NCI-H82 (cell line): ENCODE measurements around the gene NECTIN4.
"Not testable (repeated sequence)": the region's sequence is repeated elsewhere in the genome, so short reads cannot be mapped to it uniquely, and the experiment has no call there.

Experiments
- DNase-seq: peaks from one replicate; lab custom pipeline; 2025; lab: John Stamatoyannopoulos, UW

Gene NECTIN4

DNA sequence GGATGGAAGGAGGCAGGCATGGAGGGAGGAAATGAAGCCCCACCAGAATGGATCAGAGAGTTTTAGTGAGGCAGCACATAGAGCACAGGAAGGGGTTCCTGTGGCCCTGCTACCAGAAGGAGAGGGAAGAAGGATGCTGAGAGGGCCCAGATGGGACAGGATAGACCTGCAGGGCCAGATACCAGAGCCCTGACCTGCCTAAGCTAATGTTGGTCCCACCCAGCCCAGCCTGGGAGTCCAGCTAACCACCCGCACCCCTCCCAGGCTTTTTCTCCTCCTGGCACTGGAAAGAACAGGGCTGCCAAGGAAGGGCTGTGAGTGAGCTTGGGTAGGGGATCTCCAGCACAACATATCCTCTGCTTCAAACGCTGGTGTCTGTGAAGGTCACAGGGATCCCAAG, 6.9 kb downstream of the NECTIN4 start:
- no peak for DNase-seq

DNA sequence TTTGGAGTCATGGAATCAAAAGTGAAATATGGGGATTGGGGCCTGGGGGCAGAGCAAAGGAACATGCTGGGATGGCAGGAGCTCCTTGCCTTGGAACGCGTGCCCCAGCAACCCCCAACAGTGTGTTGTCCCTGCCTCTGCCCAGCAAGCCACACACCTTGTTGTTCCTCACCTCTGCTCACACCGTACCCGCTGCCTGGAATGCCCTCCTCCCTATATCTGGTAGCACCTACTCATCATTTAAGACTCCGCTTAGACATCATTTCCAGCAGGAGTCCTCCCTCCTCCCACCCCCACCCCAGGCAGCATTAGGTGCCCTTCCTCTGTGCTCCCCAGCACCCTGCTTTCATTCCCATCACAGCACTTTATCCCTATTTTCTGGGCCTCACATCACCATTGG, 7.8 kb downstream of the NECTIN4 start:
- DNase-seq = no peak

GRCh38 chr1:161080441-161081405, 8.6 kb downstream of the NECTIN4 start:
- peak; percentile 48 for DNase-seq

GRCh38 chr1:161079436-161080110, 9.8 kb downstream of the NECTIN4 start:
- no peak for DNase-seq

- DNase-seq = no peak
Observed at GRCh38 chr1:161077426-161077825, 11.9 kb downstream of the NECTIN4 start.

- no peak for DNase-seq
Observed at GRCh38 chr1:161076410-161076809, 12.9 kb downstream of the NECTIN4 start.

GRCh38 chr1:161074676-161075368, 14.5 kb downstream of the NECTIN4 start:
- DNase-seq = no peak

DNA sequence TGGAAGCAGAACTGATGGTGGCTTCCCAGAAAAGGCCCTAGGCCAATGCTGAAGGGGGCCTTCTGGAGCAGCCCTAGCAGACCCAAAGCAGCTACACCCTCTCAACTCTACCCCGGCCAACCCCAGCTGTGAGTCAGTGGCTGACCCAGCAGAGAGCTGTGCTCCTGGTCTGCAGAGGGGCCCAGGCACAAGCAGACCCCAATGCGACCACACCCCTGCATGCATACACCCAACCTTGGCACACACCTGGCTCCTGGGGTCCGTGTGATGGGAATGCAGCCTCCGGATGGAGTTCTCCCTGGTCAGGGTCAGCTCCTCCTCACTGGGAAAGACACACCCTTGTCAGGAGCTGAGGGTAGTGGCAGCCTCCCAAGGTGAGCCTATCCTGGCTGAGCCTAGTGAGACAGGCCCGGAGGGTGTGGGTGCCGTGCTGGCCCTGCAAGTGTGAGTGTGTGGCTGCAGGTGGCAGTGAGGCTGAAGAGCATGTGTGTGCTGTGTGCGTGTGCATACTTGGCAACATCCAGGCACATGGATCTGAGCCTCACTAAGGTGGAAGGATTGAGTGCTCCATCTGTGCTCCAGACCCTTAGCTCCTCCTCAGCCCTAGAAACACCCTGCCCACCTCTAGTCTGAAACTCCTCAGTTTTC, 15.8 kb downstream of the NECTIN4 start:
- DNase-seq = no peak

DNA sequence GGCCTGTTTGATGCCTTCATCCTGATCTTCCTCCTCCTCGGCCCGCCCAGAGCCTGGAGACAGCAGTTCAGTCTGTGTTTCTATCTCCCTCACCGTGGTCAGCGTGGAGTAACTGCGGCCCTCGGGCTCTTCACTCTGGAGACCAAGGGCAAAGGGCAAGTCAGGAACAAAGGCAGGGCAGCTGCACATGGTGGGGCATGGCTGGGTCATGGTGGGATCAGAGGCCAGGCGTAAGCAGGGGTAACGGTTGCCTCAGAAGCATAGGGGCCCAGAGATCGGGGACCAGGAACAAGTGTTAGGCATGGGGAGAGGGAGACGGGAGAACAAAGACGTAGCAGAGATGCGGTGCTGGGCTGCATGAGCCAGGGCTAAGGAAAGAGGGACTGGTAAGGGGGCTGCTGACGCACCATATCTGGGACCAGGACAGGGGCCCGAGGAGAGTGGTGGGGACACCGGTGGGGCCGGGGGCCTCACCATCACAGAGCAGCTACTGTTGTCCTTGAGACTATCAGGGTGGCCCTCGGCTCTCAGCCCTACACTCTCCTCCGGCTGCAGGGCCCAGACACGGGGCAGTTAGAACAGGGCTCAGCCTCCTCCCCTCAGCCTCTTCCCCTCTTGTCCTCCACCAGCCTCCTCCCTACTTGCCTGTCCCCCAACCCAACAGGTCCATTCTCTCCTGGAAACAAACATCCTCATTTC, 16.5 kb downstream of the NECTIN4 start:
- no peak for DNase-seq

GRCh38 chr1:161071886-161072371, 17.4 kb downstream of the NECTIN4 start:
- peak; percentile 69 for DNase-seq

DNA sequence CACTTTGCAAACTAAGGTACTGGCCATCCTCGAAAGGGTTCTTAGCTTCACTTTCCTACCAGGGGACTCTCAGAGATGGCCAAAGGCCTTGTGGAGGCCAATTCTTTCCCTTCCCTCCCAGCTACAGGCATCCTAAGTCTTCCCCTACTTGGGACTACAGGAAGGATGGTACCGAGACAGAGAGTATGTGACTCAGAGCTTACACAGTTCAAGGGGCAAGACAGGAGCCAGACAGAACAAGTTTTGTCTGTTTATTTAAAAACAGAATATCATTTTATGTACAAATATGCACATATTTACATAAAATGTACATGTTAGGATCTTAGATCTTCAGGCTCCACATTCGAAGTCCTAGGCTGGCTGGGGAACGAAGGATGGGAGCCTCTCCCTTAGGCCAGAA, 18.6 kb downstream of the NECTIN4 start:
- DNase-seq = no peak

- no peak for DNase-seq
Observed at GRCh38 chr1:161069731-161070270, 19.6 kb downstream of the NECTIN4 start, which contains the start of gene ARHGAP30. Gene ARHGAP30 (minus strand): TSS chr1:161069891. CDS start chr1:161069624, 267 bp downstream.

DNA sequence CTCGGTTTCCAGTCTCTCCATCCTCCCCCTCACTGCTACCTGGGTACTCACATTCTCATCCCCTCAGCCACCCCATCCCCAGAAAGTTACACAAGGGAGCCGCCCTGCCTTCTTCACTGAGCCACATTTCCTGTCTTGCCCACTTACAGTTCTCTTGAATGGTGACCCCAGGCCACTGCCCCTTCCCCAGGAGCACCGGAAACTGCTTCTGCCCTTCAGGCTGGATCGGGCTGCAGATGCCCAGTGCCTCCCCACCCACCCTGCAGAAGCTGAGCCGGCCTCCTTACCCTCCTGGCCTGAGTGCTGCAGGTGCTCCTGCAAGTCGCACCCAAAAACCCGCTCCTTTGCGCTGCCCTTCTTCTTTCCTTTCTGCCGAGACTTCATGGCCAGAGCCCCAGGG, 20.1 kb downstream of the NECTIN4 start:
- DNase-seq = no peak

- peak; percentile 62 for DNase-seq
Observed at GRCh38 chr1:161068306-161069234, 20.8 kb downstream of the NECTIN4 start.

GRCh38 chr1:161066694-161067093, 22.7 kb downstream of the NECTIN4 start:
- DNase-seq = no peak

GRCh38 chr1:161065681-161066080, 23.7 kb downstream of the NECTIN4 start:
- DNase-seq = not testable (repeated sequence)

DNA sequence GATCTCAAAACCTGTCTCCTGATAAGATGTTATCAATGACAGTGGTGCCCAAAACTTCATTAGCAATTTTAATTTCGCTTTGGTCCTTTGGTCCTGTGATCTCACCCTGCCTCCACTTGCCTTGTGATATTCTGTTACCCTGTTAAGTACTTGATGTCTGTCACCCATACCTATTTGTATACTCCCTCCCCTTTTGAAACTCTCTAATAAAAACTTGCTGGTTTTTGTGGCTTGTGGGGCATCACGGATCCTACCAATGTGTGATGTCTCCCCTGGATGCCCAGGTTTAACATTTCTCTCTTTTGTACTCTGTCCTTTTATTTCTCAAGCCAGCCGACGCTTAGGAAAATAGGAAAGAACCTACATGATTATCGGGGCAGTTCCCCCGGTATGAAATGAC, 25.4 kb downstream of the NECTIN4 start:
- not testable (repeated sequence) for DNase-seq

- no peak for DNase-seq
Observed at GRCh38 chr1:161061419-161061818, 27.9 kb downstream of the NECTIN4 start.

- DNase-seq = no peak
Observed at GRCh38 chr1:161059293-161059692, 30.1 kb downstream of the NECTIN4 start.

DNA sequence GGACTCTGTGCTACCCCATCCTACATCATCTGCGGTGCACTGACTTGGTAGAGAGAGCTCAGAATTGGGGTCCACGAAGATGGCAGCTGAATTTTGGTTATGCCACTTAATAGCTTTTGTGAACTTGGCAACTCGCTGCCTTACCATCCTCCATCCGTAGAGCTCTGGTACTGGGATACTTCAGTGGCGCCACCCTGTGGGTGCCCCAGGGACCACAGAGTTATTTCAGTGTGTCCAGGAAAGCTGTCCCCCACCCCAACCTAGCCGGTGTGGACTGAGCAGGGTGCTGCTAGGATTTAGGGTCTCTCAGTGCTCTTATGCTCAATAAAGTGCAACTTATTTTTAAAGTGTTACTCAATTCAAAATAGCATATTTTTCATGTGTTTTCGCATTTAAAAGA, 34.6 kb downstream of the NECTIN4 start:
- no peak for DNase-seq
